Activated naive CD4-positive, alpha-beta T cell treated with anti-CD3 and anti-CD28 coated beads, Interleukin-2, amount 50 U/mL, for 16 hours (primary cell): Measurements from ENCODE around the gene PATL2.
"Not testable (repeated sequence)": the region's sequence is repeated elsewhere in the genome, so short reads cannot be mapped to it uniquely, and the experiment has no call there.

Source experiments
- DNase-seq: peaks from one replicate; pipeline ENCODE4 v3.0.0-alpha.2; 2020

The PATL2 gene

GRCh38 chr15:44636976-44637375, 74.1 kb downstream of the PATL2 start:
- no peak for DNase-seq

- DNase-seq, result no peak
Observed at GRCh38 chr15:44633603-44634002, 77.5 kb downstream of the PATL2 start.

- not testable (repeated sequence) for DNase-seq
Observed at GRCh38 chr15:44625286-44625685, 85.8 kb downstream of the PATL2 start.

GRCh38 chr15:44623178-44623577, 87.9 kb downstream of the PATL2 start:
- DNase-seq, result no peak

- DNase-seq, result no peak
Observed at GRCh38 chr15:44620081-44620480, 91.0 kb downstream of the PATL2 start.

GRCh38 chr15:44616974-44617373, 94.1 kb downstream of the PATL2 start:
- DNase-seq, result no peak
